ENCODE data around the gene SELENOP. TPM values are rescaled to one million over a fixed set of nuclear protein-coding genes. Genes with fewer than 3 reads are reported as not detected.

Gene SELENOP
- total RNA-seq, 1 experiment from 2014 or later, result 8.5 TPM

- H3K36me3 Mint-ChIP-seq (ENCODE audit: insufficient read depth in 1 of 3, low read depth in 3 of 3), result no peaks in the 10 kb centered on the region
- Histone ChIP-seq H3K18ac (ENCODE audit: insufficient read length, low read depth, low read length) (no peak overlapping the region), H4K8ac (replicated peaks; ENCODE audit: insufficient read length, low read depth, low read length) (no peak overlapping the region), H2BK20ac (ENCODE audit: low read depth, low read length, poor library complexity, severe bottlenecking) (no peak overlapping the region), H2BK120ac (ENCODE audit: low read depth, low read length, poor library complexity, severe bottlenecking) (no peak overlapping the region), H3K79me2 (ENCODE audit: insufficient read depth, low read length) (no peaks in the 10 kb centered on the region), H3K23ac (ENCODE audit: insufficient read length, low read depth, low read length) (no peak overlapping the region), H3T11ph (ENCODE audit: low read length) (no peak overlapping the region), H3K56ac (ENCODE audit: insufficient read length, low read depth, low read length) (no peak overlapping the region), H2BK5ac (ENCODE audit: insufficient read length, low read length) (no peak overlapping the region), H3K23me2 (ENCODE audit: insufficient read length, low read depth, low read length, poor library complexity, severe bottlenecking) (no peaks in the 10 kb centered on the region), H3K79me1 (ENCODE audit: insufficient read depth, low read depth, low read length, poor library complexity, severe bottlenecking) (no peaks in the 10 kb centered on the region), H3K14ac (ENCODE audit: insufficient read depth, low read length) (no peak overlapping the region), H3K27ac (ENCODE audit: insufficient read length, low read depth, low read length) (no peak overlapping the region), H2BK15ac (ENCODE audit: low read depth, low read length) (no peak overlapping the region), H4K5ac (ENCODE audit: insufficient read length, low read depth, low read length) (no peak overlapping the region), H4K91ac (ENCODE audit: insufficient read length, low read depth, low read length) (no peak overlapping the region), H3K27me3 (ENCODE audit: insufficient read depth, low read length) (no peaks in the 10 kb centered on the region), H3K4me1 (ENCODE audit: insufficient read depth, low read length) (peaks cover 7% of the 10 kb centered on the region; the same call in 1 of the 2 replicates), H3K4me2 (ENCODE audit: insufficient read depth, insufficient read length, low read length) (no peak overlapping the region), H3K9me3 (ENCODE audit: control insufficient read depth, low read depth, low read length) (no peaks in the 10 kb centered on the region), H2AFZ (ENCODE audit: low read length) (no peak overlapping the region), H2BK12ac (ENCODE audit: insufficient read length, low read depth, low read length) (no peak overlapping the region), H2AK5ac (ENCODE audit: insufficient read length, low read length) (no peak overlapping the region), H3K4ac (ENCODE audit: low read depth, low read length) (no peak overlapping the region), H3K9ac (ENCODE audit: extremely low read depth, insufficient read length, low read length) (no peak overlapping the region), H4K20me1 (ENCODE audit: control insufficient read depth, insufficient read depth, insufficient read length) (no peaks in the 10 kb centered on the region)
- no peak for DNase-seq
- peaks cover 0 to under 1% of the 10 kb centered on the region in 2 experiments; a peak in 1 of 5 replicates for H3K9me3 Mint-ChIP-seq
- H3K4me1 Mint-ChIP-seq, result peaks cover 10 to 14% of the 10 kb centered on the region in 2 experiments
- no peak overlapping the region for H3K4me3 Mint-ChIP-seq
- peaks cover 2% of the 10 kb centered on the region; the same call in 1 of the 2 replicates for H3K27me3 Mint-ChIP-seq (ENCODE audit: low read depth)
- H3K27ac Mint-ChIP-seq, result no peak overlapping the region
- no peak for TF ChIP-seq CTCF (conservative IDR thresholded peaks at IDR 0.05)
Observed at GRCh38 chr5:42855386-42855785, 43.7 kb upstream of the SELENOP start.
